HCT116 (cell line): ENCODE results near the gene CAMK2D. TPM values are rescaled to one million over a fixed set of nuclear protein-coding genes. Genes with fewer than 3 reads are reported as not detected.

Experiments used
- ATAC-seq: fragments of 200-7000 bp; cut with Tn5 transposase; 2 replicates; pipeline ENCODE4 v1.9.1; 2020; ENCODE audit warnings: mild to moderate bottlenecking, moderate library complexity
- BruUV-seq: library from RNA; stranded (reverse); fragments of 400-500 nt; replicated peaks from 2 replicates; lab custom pipeline; 2021; lab: Mats Ljungman, UMichigan
- CTCF ChIA-PET: fragments of 300-600 bp; sonication (Branson Sonifier 250); formaldehyde crosslinking; loops from one replicate; lab custom pipeline; 2021; ENCODE audit warnings: antibody characterized with exemption; lab: Charles Lee
- POLR2A ChIA-PET: fragments of 300-600, 350-600 bp; sonication (Branson Sonifier 250); formaldehyde crosslinking; loops from one replicate; lab custom pipeline; 2021; ENCODE audit warnings: antibody characterized with exemption; lab: Charles Lee
- RAD21 ChIA-PET, 2 experiments: fragments of 300-600 bp; sonication (Branson Sonifier 250); formaldehyde crosslinking; loops; one replicate each; lab custom pipeline; 2023; ENCODE audit warnings: low total read pairs in 2 of 2; ENCODE audit not compliant: uncharacterized antibody in 2 of 2, unreplicated experiment in 2 of 2, low non-redundant PET in 1 of 2; lab: Charles Lee
- DNase-seq: peaks from one replicate; pipeline ENCODE4 v3.0.0-alpha.2; 2010; ENCODE audit warnings: low read depth, low spot score
- H2AFZ ChIP-seq: fragments of 200-600 bp; shearing (Covaris generic), sonication (generic); 2 replicates; pipeline ENCODE4 v1.6.1; 2017; ENCODE audit warnings: low read depth, mixed run types, mixed read lengths, antibody characterized with exemption, low read length; ENCODE audit not compliant: poor library complexity, severe bottlenecking
- H3K27ac ChIP-seq: 2 replicates; pipeline ENCODE4 v1.5.1; 2012; ENCODE audit warnings: low read depth, low read length
- H3K27me3 ChIP-seq: fragments of 200-600 bp; sonication (generic); 2 replicates; pipeline ENCODE4 v1.6.1; 2016; ENCODE audit warnings: mixed run types, low read length, mixed read lengths; ENCODE audit not compliant: insufficient read depth
- H3K36me3 ChIP-seq, 2 experiments: fragments of 200-500 bp in 1 of 2; fragments of 200-600 bp in 1 of 2; sonication (Bioruptor generic) in 1 of 2; sonication (generic) in 1 of 2; 2 replicates each; pipeline versions ENCODE4 v1.5.1 to v1.6.1; 2014 to 2016; ENCODE audit warnings: low read length in 2 of 2, inconsistent platforms in 1 of 2, mixed read lengths in 1 of 2, mixed run types in 1 of 2; ENCODE audit not compliant: insufficient read depth in 2 of 2, control insufficient read depth in 1 of 2
- H3K4me1 ChIP-seq, 2 experiments: fragments of 200-600 bp in 1 of 2; sonication (generic) in 1 of 2; 2 replicates each; pipeline versions ENCODE4 v1.5.1 to v1.6.1; 2012 to 2017; ENCODE audit warnings: low read length in 2 of 2, inconsistent platforms in 1 of 2, mild to moderate bottlenecking in 1 of 2, mixed read lengths in 1 of 2, mixed run types in 1 of 2, moderate library complexity in 1 of 2; ENCODE audit not compliant: insufficient read depth in 2 of 2, control insufficient read depth in 1 of 2
- H3K4me2 ChIP-seq: fragments of 200-600 bp; sonication (generic); 2 replicates; pipeline ENCODE4 v1.6.1; 2017; ENCODE audit warnings: mixed run types, low read length, mixed read lengths
- H3K4me3 ChIP-seq, 2 experiments: fragments of 200-600 bp in 1 of 2; sonication (generic) in 1 of 2; replicated peaks in 1 of 2; 2 replicates each; pipeline ENCODE4 v1.5.1; 2011 to 2016; ENCODE audit warnings: low read length in 2 of 2, control low read depth in 1 of 2, low read depth in 1 of 2, mild to moderate bottlenecking in 1 of 2, mixed read lengths in 1 of 2, mixed run types in 1 of 2
- H3K79me2 ChIP-seq: fragments of 200-600 bp; sonication (generic); 2 replicates; pipeline ENCODE4 v1.6.1; 2017; ENCODE audit warnings: mild to moderate bottlenecking, mixed run types, low read length, moderate library complexity, mixed read lengths; ENCODE audit not compliant: insufficient read depth
- H3K9ac ChIP-seq: fragments of 200-600 bp; sonication (generic); 2 replicates; pipeline ENCODE4 v1.6.1; 2016; ENCODE audit warnings: low read length, mixed read lengths
- H3K9me2 ChIP-seq: fragments of 200-600 bp; sonication (generic), shearing (Covaris generic); 2 replicates; pipeline ENCODE4 v1.6.1; 2017; ENCODE audit warnings: mixed run types, mild to moderate bottlenecking, moderate library complexity; ENCODE audit not compliant: insufficient read depth
- H3K9me3 ChIP-seq, 2 experiments: fragments of 200-500 bp in 1 of 2; fragments of 200-600 bp in 1 of 2; sonication (Bioruptor generic) in 1 of 2; sonication (generic) in 1 of 2; 2 replicates each; pipeline ENCODE4 v1.6.1; 2014 to 2017; ENCODE audit warnings: low read length in 2 of 2, mixed read lengths in 2 of 2, inconsistent platforms in 1 of 2, low read depth in 1 of 2, mild to moderate bottlenecking in 1 of 2, mixed run types in 1 of 2, moderate library complexity in 1 of 2; ENCODE audit not compliant: control insufficient read depth in 1 of 2, insufficient read depth in 1 of 2
- H4K20me1 ChIP-seq: fragments of 200-600 bp; sonication (generic), shearing (Covaris generic); 2 replicates; pipeline ENCODE4 v1.6.1; 2017; ENCODE audit warnings: mixed run types, mild to moderate bottlenecking, moderate library complexity; ENCODE audit not compliant: insufficient read depth
- ATF3 ChIP-seq: IDR thresholded peaks from 2 replicates; pipeline ENCODE4 v1.6.1; 2012
- CBX3 ChIP-seq: IDR thresholded peaks from 2 replicates; pipeline ENCODE4 v1.6.1; 2012; ENCODE audit warnings: low read depth
- EGR1 ChIP-seq: IDR thresholded peaks from 2 replicates; pipeline ENCODE4 v1.6.1; 2012; ENCODE audit warnings: low read depth
- ELF1 ChIP-seq: IDR thresholded peaks from 2 replicates; pipeline ENCODE4 v1.6.1; 2012; ENCODE audit warnings: low read depth, borderline replicate concordance
- EZH2 ChIP-seq: fragments of 200-600 bp; sonication (generic); IDR thresholded peaks from 2 replicates; pipeline ENCODE4 v1.6.1; 2017; ENCODE audit warnings: antibody characterized with exemption, mixed run types
- FOSL1 ChIP-seq: IDR thresholded peaks from 2 replicates; pipeline ENCODE4 v1.6.1; 2012; ENCODE audit warnings: low read depth
- JUND ChIP-seq: IDR thresholded peaks from 2 replicates; pipeline ENCODE4 v1.6.1; 2012
- MAX ChIP-seq: IDR thresholded peaks from 2 replicates; pipeline ENCODE4 v1.6.1; 2012
- POLR2A ChIP-seq: IDR thresholded peaks from 2 replicates; pipeline ENCODE4 v1.7.0; 2011; ENCODE audit warnings: borderline replicate concordance; ENCODE audit not compliant: insufficient read depth, insufficient read length; ENCODE audit errors: extremely low read depth
- POLR2AphosphoS5 ChIP-seq: IDR thresholded peaks from 2 replicates; pipeline ENCODE4 v1.6.1; 2011; ENCODE audit warnings: mild to moderate bottlenecking, low read depth, low read length, moderate library complexity
- RAD21 ChIP-seq: IDR thresholded peaks from 2 replicates; pipeline ENCODE4 v1.6.1; 2012; ENCODE audit warnings: low read depth, mild to moderate bottlenecking
- REST ChIP-seq: IDR thresholded peaks from 2 replicates; pipeline ENCODE4 v1.6.1; 2012; ENCODE audit warnings: low read depth
- SIN3A ChIP-seq: IDR thresholded peaks from 2 replicates; pipeline ENCODE4 v1.6.1; 2012; ENCODE audit warnings: low read depth
- SP1 ChIP-seq: IDR thresholded peaks from 2 replicates; pipeline ENCODE4 v1.6.1; 2012; ENCODE audit warnings: low read depth
- SRF ChIP-seq: IDR thresholded peaks from 2 replicates; pipeline ENCODE4 v1.6.1; 2012; ENCODE audit warnings: low read depth
- TCF7L2 ChIP-seq: IDR thresholded peaks from 2 replicates; pipeline ENCODE4 v1.7.0; 2011; ENCODE audit warnings: borderline replicate concordance, inconsistent platforms; ENCODE audit not compliant: insufficient read depth, insufficient read length; ENCODE audit errors: extremely low read depth
- YY1 ChIP-seq: IDR thresholded peaks from 2 replicates; pipeline ENCODE4 v1.6.1; 2011; ENCODE audit warnings: low read length, low read depth, moderate library complexity, mild to moderate bottlenecking; ENCODE audit not compliant: insufficient replicate concordance; ENCODE audit errors: extremely low read depth
- ZFX ChIP-seq: fragments of 450-650 bp; IDR thresholded peaks from 2 replicates; pipeline ENCODE4 v1.6.1; 2017
- intact Hi-C: fragments of 100-400 bp; cut with micrococcal nuclease; formaldehyde crosslinking; loops from 2 replicates; pipeline ENCODE4 v1.10.0; 2022
- total RNA-seq: library from RNA; stranded (reverse); gene quantifications from one replicate; pipeline ENCODE4 v1.2.1, GENCODE V29; 2021; ENCODE audit not compliant: unreplicated experiment
- TF ChIP-seq, protein P1 (sequence below), 3 experiments: fragments of 200-600 bp in 1 of 3; sonication (generic) in 1 of 3; IDR thresholded peaks in 2 of 3; conservative IDR thresholded peaks in 1 of 3; 2 replicates each; pipeline ENCODE4 v1.5.1; 2012 to 2017; ENCODE audit warnings: low read depth in 2 of 3, low read length in 2 of 3, antibody characterized with exemption in 1 of 3, borderline replicate concordance in 1 of 3, control low read depth in 1 of 3, mild to moderate bottlenecking in 1 of 3, mixed read lengths in 1 of 3, mixed run types in 1 of 3, moderate library complexity in 1 of 3; ENCODE audit not compliant: insufficient read depth in 1 of 3
- TF ChIP-seq, protein P2 (sequence below): IDR thresholded peaks from 2 replicates; pipeline ENCODE4 v1.6.1; 2011; ENCODE audit warnings: mild to moderate bottlenecking, low read length, moderate library complexity; ENCODE audit not compliant: insufficient replicate concordance; ENCODE audit errors: extremely low read depth

CAMK2D gene
- total RNA-seq, 1 experiment from 2014 or later: 67.0 TPM

- H3K9ac ChIP-seq: no peak overlapping the region
- ChIA-PET POLR2A (interaction anchor here (1.3 kb wide), 1 partner anchor 36 kb away, joined by 3 read pairs; no protein-coding TSS in a partner anchor), CTCF (no interaction called here), RAD21 (no interaction called here)
- H3K36me3 ChIP-seq: no peaks in the 10 kb centered on the region
- H2AFZ ChIP-seq: no peak overlapping the region
- intact Hi-C loops: no loop called here
- H3K79me2 ChIP-seq: no peaks in the 10 kb centered on the region
- DNase-seq: no peak
- no TSS peak for BruUV-seq
- H4K20me1 ChIP-seq: no peaks in the 10 kb centered on the region
- ATAC-seq: no peak
- H3K4me2 ChIP-seq: no peak overlapping the region
- H3K27me3 ChIP-seq: no peaks in the 10 kb centered on the region
- H3K9me2 ChIP-seq: no peaks in the 10 kb centered on the region
- no peak overlapping the region for H3K4me3 ChIP-seq
- no peaks in the 10 kb centered on the region for H3K9me3 ChIP-seq
- H3K27ac ChIP-seq: no peak overlapping the region
- no peaks in the 10 kb centered on the region for H3K4me1 ChIP-seq
- TF ChIP-seq EGR1: no peak
- no peak for TF ChIP-seq SIN3A
- no peak for TF ChIP-seq POLR2A
- no peak for TF ChIP-seq RAD21
- TF ChIP-seq CBX3: no peak
- no peak for TF ChIP-seq REST
- no peak for TF ChIP-seq EZH2
- TF ChIP-seq YY1: no peak
- no peak for TF ChIP-seq ATF3
- TF ChIP-seq, protein P1, sequence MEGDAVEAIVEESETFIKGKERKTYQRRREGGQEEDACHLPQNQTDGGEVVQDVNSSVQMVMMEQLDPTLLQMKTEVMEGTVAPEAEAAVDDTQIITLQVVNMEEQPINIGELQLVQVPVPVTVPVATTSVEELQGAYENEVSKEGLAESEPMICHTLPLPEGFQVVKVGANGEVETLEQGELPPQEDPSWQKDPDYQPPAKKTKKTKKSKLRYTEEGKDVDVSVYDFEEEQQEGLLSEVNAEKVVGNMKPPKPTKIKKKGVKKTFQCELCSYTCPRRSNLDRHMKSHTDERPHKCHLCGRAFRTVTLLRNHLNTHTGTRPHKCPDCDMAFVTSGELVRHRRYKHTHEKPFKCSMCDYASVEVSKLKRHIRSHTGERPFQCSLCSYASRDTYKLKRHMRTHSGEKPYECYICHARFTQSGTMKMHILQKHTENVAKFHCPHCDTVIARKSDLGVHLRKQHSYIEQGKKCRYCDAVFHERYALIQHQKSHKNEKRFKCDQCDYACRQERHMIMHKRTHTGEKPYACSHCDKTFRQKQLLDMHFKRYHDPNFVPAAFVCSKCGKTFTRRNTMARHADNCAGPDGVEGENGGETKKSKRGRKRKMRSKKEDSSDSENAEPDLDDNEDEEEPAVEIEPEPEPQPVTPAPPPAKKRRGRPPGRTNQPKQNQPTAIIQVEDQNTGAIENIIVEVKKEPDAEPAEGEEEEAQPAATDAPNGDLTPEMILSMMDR (IDR thresholded peaks at IDR 0.05 in 2 of 3, conservative IDR thresholded peaks at IDR 0.05 in 1 of 3; ENCODE audit: borderline replicate concordance in 1 of 3, insufficient read depth in 1 of 3, low read depth in 2 of 3, low read length in 2 of 3): no peak
- TF ChIP-seq MAX: no peak
- TF ChIP-seq SP1: no peak
- no peak for TF ChIP-seq TCF7L2
- no peak for TF ChIP-seq ZFX
- no peak for TF ChIP-seq FOSL1
- TF ChIP-seq SRF: no peak
- TF ChIP-seq, protein P2, sequence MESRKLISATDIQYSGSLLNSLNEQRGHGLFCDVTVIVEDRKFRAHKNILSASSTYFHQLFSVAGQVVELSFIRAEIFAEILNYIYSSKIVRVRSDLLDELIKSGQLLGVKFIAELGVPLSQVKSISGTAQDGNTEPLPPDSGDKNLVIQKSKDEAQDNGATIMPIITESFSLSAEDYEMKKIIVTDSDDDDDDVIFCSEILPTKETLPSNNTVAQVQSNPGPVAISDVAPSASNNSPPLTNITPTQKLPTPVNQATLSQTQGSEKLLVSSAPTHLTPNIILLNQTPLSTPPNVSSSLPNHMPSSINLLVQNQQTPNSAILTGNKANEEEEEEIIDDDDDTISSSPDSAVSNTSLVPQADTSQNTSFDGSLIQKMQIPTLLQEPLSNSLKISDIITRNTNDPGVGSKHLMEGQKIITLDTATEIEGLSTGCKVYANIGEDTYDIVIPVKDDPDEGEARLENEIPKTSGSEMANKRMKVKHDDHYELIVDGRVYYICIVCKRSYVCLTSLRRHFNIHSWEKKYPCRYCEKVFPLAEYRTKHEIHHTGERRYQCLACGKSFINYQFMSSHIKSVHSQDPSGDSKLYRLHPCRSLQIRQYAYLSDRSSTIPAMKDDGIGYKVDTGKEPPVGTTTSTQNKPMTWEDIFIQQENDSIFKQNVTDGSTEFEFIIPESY: no peak
- TF ChIP-seq ELF1: no peak
- TF ChIP-seq JUND: no peak
- TF ChIP-seq POLR2AphosphoS5: no peak
Measured at GRCh38 chr4:113666386-113667114, 95.0 kb downstream of the CAMK2D start.
